K562 (cell line): ENCODE measurements around the gene CD84.

Experiments
- CEBPB ChIP-seq: fragments of 450-650 bp; IDR thresholded peaks from 2 replicates; pipeline ENCODE4 v1.6.1; 2016; ENCODE audit warnings: missing genetic modification characterization, missing compliant biosample characterization
- CTCF ChIP-seq, 3 experiments: IDR thresholded peaks in 2 of 3; conservative IDR thresholded peaks in 1 of 3; 2 replicates each; pipeline ENCODE4 v1.5.1; 2011 to 2012; ENCODE audit warnings: low read length in 3 of 3, mild to moderate bottlenecking in 3 of 3, control low read depth in 2 of 3, improper control_type of control experiment in 1 of 3, inconsistent platforms in 1 of 3, low read depth in 1 of 3, mixed read lengths in 1 of 3, moderate library complexity in 1 of 3; ENCODE audit not compliant: insufficient read depth in 2 of 3
- EZH2 ChIP-seq: IDR thresholded peaks from 2 replicates; pipeline ENCODE4 v1.6.1; 2012; ENCODE audit warnings: low read depth, mild to moderate bottlenecking, inconsistent platforms, low read length, borderline replicate concordance
- HNRNPH1 ChIP-seq: fragments of 200-400 bp; formaldehyde crosslinking; optimal IDR thresholded peaks from 2 replicates; pipeline ENCODE3; 2017; ENCODE audit warnings: low read depth, mild to moderate bottlenecking, low read length, moderate library complexity
- LARP7 ChIP-seq: fragments of 450-650 bp; IDR thresholded peaks from 2 replicates; pipeline ENCODE4 v1.6.1; 2016
- MTA2 ChIP-seq: fragments of 450-650 bp; IDR thresholded peaks from 2 replicates; pipeline ENCODE4 v1.6.1; 2016; ENCODE audit warnings: low read depth
- NONO ChIP-seq, 2 experiments: fragments of 200-400 bp in 1 of 2; fragments of 450-650 bp in 1 of 2; formaldehyde crosslinking in 1 of 2; IDR thresholded peaks; 2 replicates each; pipeline ENCODE4 v1.6.1; 2017; ENCODE audit warnings: low read depth in 2 of 2, mild to moderate bottlenecking in 2 of 2, moderate library complexity in 2 of 2, low read length in 1 of 2
- POLR2A ChIP-seq: fragments of 450-650 bp; conservative IDR thresholded peaks from 2 replicates; pipeline ENCODE4 v1.6.1; 2016
- ZEB2 ChIP-seq: fragments of 450-650 bp; IDR thresholded peaks from 2 replicates; pipeline ENCODE4 v1.6.1; 2016
- ZNF644 ChIP-seq: fragments of 200-800 bp; sonication (Bioruptor generic); IDR thresholded peaks from 2 replicates; pipeline ENCODE4 v1.6.1; 2016; ENCODE audit warnings: low read depth, missing genetic modification characterization, missing compliant biosample characterization

- TF ChIP-seq ZNF644 (tag) (no peak), EZH2 (no peak), ZEB2 (no peak), CEBPB (tag) (no peak), CTCF (IDR thresholded peaks at IDR 0.05 in 2 of 3, conservative IDR thresholded peaks at IDR 0.05 in 1 of 3; ENCODE audit: insufficient read depth in 2 of 3, low read depth in 1 of 3, low read length in 3 of 3) (no peak), NONO (IDR thresholded peaks at IDR 0.05; ENCODE audit: low read depth in 2 of 2, low read length in 1 of 2) (no peak), MTA2 (no peak), HNRNPH1 (no peak), POLR2A (no peak), LARP7 (no peak)
Observed at GRCh38 chr1:160567341-160567740, 12.0 kb downstream of the CD84 start.
